ENCODE measurements around the gene SYNE4.

DNA sequence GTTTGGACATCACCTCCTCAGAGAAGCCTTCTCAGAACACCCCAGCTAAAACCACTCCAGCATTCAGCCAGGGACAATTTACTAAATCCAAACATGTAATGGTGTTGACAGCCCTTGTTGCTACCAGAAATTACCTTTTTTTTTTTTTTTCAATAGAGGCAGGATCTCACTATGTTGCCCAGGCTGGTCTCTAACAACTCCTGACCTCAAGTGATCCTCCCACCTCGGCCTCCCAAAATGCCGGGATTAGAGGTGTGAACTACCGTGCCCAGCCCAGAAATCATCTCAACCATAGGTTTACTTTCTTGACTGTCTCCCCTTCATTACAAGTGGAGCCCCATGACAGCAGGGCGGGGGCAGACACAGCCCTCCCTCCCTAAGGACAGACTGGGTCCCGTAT is 14.8 kb upstream of the SYNE4 start:
- TF ChIP-seq REST (IDR thresholded peaks at IDR 0.05; ENCODE audit: insufficient read depth in 1 of 2, low read depth in 2 of 2, low read length in 1 of 2) = no peak
- TF ChIP-seq, protein P1, sequence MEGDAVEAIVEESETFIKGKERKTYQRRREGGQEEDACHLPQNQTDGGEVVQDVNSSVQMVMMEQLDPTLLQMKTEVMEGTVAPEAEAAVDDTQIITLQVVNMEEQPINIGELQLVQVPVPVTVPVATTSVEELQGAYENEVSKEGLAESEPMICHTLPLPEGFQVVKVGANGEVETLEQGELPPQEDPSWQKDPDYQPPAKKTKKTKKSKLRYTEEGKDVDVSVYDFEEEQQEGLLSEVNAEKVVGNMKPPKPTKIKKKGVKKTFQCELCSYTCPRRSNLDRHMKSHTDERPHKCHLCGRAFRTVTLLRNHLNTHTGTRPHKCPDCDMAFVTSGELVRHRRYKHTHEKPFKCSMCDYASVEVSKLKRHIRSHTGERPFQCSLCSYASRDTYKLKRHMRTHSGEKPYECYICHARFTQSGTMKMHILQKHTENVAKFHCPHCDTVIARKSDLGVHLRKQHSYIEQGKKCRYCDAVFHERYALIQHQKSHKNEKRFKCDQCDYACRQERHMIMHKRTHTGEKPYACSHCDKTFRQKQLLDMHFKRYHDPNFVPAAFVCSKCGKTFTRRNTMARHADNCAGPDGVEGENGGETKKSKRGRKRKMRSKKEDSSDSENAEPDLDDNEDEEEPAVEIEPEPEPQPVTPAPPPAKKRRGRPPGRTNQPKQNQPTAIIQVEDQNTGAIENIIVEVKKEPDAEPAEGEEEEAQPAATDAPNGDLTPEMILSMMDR (IDR thresholded peaks at IDR 0.05) = no peak

Data from Panc1 (cell line).